Vagina (tissue), 2 donors: Measurements from ENCODE around the gene CAPN12.

ENCODE experiments used
- CTCF ChIP-seq, 3 experiments: fragments of 450-650 bp in 2 of 3; fragments of 200-600 bp in 1 of 3; sonication (generic) in 1 of 3; IDR thresholded peaks; one replicate each; pipeline ENCODE4 v1.5.1; 2017 to 2019; ENCODE audit warnings: antibody characterized with exemption in 3 of 3, mild to moderate bottlenecking in 2 of 3, moderate library complexity in 2 of 3
- POLR2A ChIP-seq, 2 donors: fragments of 450-650 bp; IDR thresholded peaks; one replicate each; pipeline ENCODE4 v1.6.1; 2017; ENCODE audit warnings: antibody characterized with exemption in 2 of 2, mild to moderate bottlenecking in 2 of 2, moderate library complexity in 2 of 2

GRCh38 chr19:38734176-38734425 lies 10.2 kb downstream of the CAPN12 start:
- TF ChIP-seq POLR2A (IDR thresholded peaks at IDR 0.05), result no peak
- TF ChIP-seq CTCF (IDR thresholded peaks at IDR 0.05), result no peak
